Ovary (tissue), 9 donors: ENCODE results near the gene PLA1A. TPM values are rescaled to one million over a fixed set of nuclear protein-coding genes. Genes with fewer than 3 reads are reported as not detected.

ENCODE experiments used
- DNase-seq, 5 donors: peaks; one replicate each; pipeline ENCODE4 v3.0.0-alpha.2; 2019 to 2020
- H3K27ac ChIP-seq, 2 donors: fragments of 200-600 bp; one replicate each; pipeline versions ENCODE4 v1.5.1 to v1.8.0; 2019 to 2022
- H3K27me3 ChIP-seq: fragments of 200-600 bp; one replicate; pipeline ENCODE4 v1.8.0; 2022
- H3K36me3 ChIP-seq: fragments of 200-600 bp; sonication (generic); one replicate; pipeline ENCODE4 v1.5.1; 2019
- H3K4me1 ChIP-seq: one replicate; pipeline ENCODE4 v1.8.1; 2013; ENCODE audit warnings: mild to moderate bottlenecking, moderate library complexity; ENCODE audit not compliant: insufficient read depth
- H3K4me3 ChIP-seq: fragments of 200-600 bp; sonication (generic); one replicate; pipeline ENCODE4 v1.5.1; 2017
- H3K9me3 ChIP-seq, 2 donors: fragments of 200-600 bp in 1 of 2; sonication (generic) in 1 of 2; one replicate each; pipeline versions ENCODE4 v1.5.1 to v1.8.1; 2013 to 2019; ENCODE audit warnings: mild to moderate bottlenecking in 1 of 2, moderate library complexity in 1 of 2
- CTCF ChIP-seq, 3 donors: fragments of 450-650 bp in 2 of 3; fragments of 200-600 bp in 1 of 3; IDR thresholded peaks; one replicate each; pipeline versions ENCODE4 v1.5.1 to v1.8.0; 2016 to 2022; ENCODE audit warnings: antibody characterized with exemption in 3 of 3, mild to moderate bottlenecking in 1 of 3
- EP300 ChIP-seq: sonication (generic); formaldehyde crosslinking; IDR thresholded peaks from one replicate; pipeline ENCODE4 v1.6.1; 2017; ENCODE audit warnings: antibody characterized with exemption
- POLR2A ChIP-seq: fragments of 450-650 bp; IDR thresholded peaks from one replicate; pipeline ENCODE4 v1.6.1; 2017; ENCODE audit warnings: antibody characterized with exemption, mild to moderate bottlenecking, moderate library complexity
- WGBS, 3 donors: extraction: QIAGEN DNeasy Blood & Tissue Kit in 1 of 3; methylation state at CpG; one replicate each; pipeline versions ENCODE4 v1.1.5 to v1.1.7; 2013 to 2017; 5-methylcytosine and 5-hydroxymethylcytosine counted together
- intact Hi-C, 4 donors: fragments of 100-400 bp; cut with DNase I; formaldehyde crosslinking; loops; one replicate each; pipeline versions ENCODE4 v1.11.0 to v1.15.1; 2022 to 2023
- polyA plus RNA-seq, 2 donors: library from polyadenylated mRNA; stranded (reverse); fragments of 200-250 nt in 1 of 2; fragments of 350-450 nt in 1 of 2; fragmentation: Illumina TruSeq in 1 of 2; extraction: RNeasy Lipid Tissue Mini Kit (QIAGEN cat#74804) in 1 of 2; gene quantifications; one replicate each; pipeline ENCODE4 v1.2.3, GENCODE V29; 2013 to 2014
- total RNA-seq, 7 donors: library from RNA; depleted of rRNA in 2 of 7; stranded (reverse); fragments of >200 nt in 2 of 7; fragmentation: NEBNext Ultra II Directional in 3 of 7; extraction: Animal tissue kit (Norgen Biotek cat#: 25700) in 3 of 7; gene quantifications; one replicate each; pipeline versions ENCODE4 v1.1.0 to v1.2.4, GENCODE V29; 2016 to 2023
- donor health status: DM: no; HTN: no; CAD: no; lungs with moderate emphysema.
- donor health status: DM: no; HTN: no; CAD: no.
- donor health status: Bipolar disorder and iron deficiency.
- donor health status: DM: yes; HTN: yes; CAD: no.
- donor health status: DM: no; HTN: no; CAD: no.
- donor health status: DM: yes; HTN: yes; CAD: no.

The PLA1A gene
- total and polyA plus RNA-seq, 9 donors, result 0.53 to 9.9 (median 1.5) TPM

GRCh38 chr3:119604878-119605277 is 7.2 kb downstream of the PLA1A start:
- H3K9me3 ChIP-seq, result no peaks in the 10 kb centered on the region

GRCh38 chr3:119608405-119609000 is 10.8 kb downstream of the PLA1A start:
- Histone ChIP-seq H3K27ac (no peak overlapping the region), H3K9me3 (no peaks in the 10 kb centered on the region), H3K27me3 (no peaks in the 10 kb centered on the region), H3K4me1 (no peaks in the 10 kb centered on the region), H3K36me3 (no peaks in the 10 kb centered on the region), H3K4me3 (no peak overlapping the region)
- 72 to 92% (median 82%) methylated on average over 6 of the region's 6 CpGs for WGBS, 3 donors
- intact Hi-C loops, result no loop called here
- TF ChIP-seq CTCF (IDR thresholded peaks at IDR 0.05), result no peak
- TF ChIP-seq POLR2A, result no peak
- TF ChIP-seq EP300, result no peak
- DNase-seq, result no peak

More at GRCh38 chr3:119604878-119605277, 7.2 kb downstream of the PLA1A start:
- WGBS, 3 donors, result 28 to 55% (median 53%) methylated on average over 1 of the region's 1 CpG
- no peak for DNase-seq
- no peaks in the 10 kb centered on the region for H3K4me1 ChIP-seq
- no peak overlapping the region for H3K27ac ChIP-seq
- intact Hi-C loops, result no loop called here
- no peaks in the 10 kb centered on the region for H3K36me3 ChIP-seq
- H3K4me3 ChIP-seq, result no peak overlapping the region
- TF ChIP-seq CTCF (IDR thresholded peaks at IDR 0.05) (no peak), POLR2A (no peak)
- no peaks in the 10 kb centered on the region for H3K27me3 ChIP-seq

- WGBS, 3 donors, result 45 to 61% (median 53%) methylated on average over 6 of the region's 6 CpGs
- H3K4me1 ChIP-seq, result no peaks in the 10 kb centered on the region
- intact Hi-C loops, result no loop called here
- no peaks in the 10 kb centered on the region for H3K36me3 ChIP-seq
- no peak for TF ChIP-seq POLR2A
- no peaks in the 10 kb centered on the region for H3K27me3 ChIP-seq
- H3K9me3 ChIP-seq, result no peaks in the 10 kb centered on the region
- H3K27ac ChIP-seq, result no peak overlapping the region
- DNase-seq, result no peak
- no peak overlapping the region for H3K4me3 ChIP-seq
Measured at GRCh38 chr3:119609301-119609700, 11.6 kb downstream of the PLA1A start.

- Histone ChIP-seq H3K36me3 (no peaks in the 10 kb centered on the region), H3K4me1 (no peaks in the 10 kb centered on the region), H3K27ac (no peak overlapping the region), H3K27me3 (no peaks in the 10 kb centered on the region), H3K9me3 (no peaks in the 10 kb centered on the region), H3K4me3 (no peak overlapping the region)
- intact Hi-C loops, result no loop called here
- DNase-seq, result no peak
- 100% methylated on average over 1 of the region's 1 CpG for WGBS, 3 donors
- TF ChIP-seq POLR2A (no peak), CTCF (IDR thresholded peaks at IDR 0.05) (no peak), EP300 (no peak)
Measured at GRCh38 chr3:119611664-119612063, 14.0 kb downstream of the PLA1A start.

- Histone ChIP-seq H3K27ac (no peak overlapping the region), H3K4me3 (no peak overlapping the region), H3K27me3 (no peaks in the 10 kb centered on the region), H3K4me1 (no peaks in the 10 kb centered on the region), H3K36me3 (no peaks in the 10 kb centered on the region), H3K9me3 (no peaks in the 10 kb centered on the region)
- intact Hi-C loops, result no loop called here
- TF ChIP-seq POLR2A (no peak), CTCF (IDR thresholded peaks at IDR 0.05) (no peak), EP300 (no peak)
- no peak for DNase-seq
- 90 to 100% (median 95%) methylated on average over 1 of the region's 1 CpG for WGBS, 3 donors
Measured at GRCh38 chr3:119613201-119613600, 15.5 kb downstream of the PLA1A start.
